Measurements from ENCODE around the gene ENPP5.

DNA sequence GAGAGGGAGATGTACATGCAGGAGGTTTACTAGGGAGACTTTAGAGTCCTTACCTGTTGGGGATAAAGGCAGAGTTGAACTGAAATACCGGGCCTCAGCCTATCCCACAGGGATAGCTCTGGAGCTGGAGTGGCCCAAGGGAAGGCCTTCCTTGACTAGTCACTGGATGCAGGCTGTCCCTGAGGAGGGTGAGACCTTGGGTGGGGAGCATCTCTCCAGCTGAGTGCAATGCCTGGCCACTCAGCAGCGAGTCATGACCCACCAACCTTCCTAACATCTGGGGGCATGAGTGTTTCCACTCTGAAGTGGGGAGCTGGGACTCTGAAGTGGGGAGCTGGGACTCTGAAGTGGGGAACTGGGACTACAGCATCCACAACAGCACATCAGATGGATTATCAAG lies 46.1 kb upstream of the ENPP5 start:
- no peak for TF ChIP-seq ZNF24 (IDR thresholded peaks at IDR 0.05)
- TF ChIP-seq POLR2AphosphoS5 (IDR thresholded peaks at IDR 0.05; ENCODE audit: low read length) = no peak
- TF ChIP-seq TBL1XR1 (IDR thresholded peaks at IDR 0.05; ENCODE audit: low read depth, low read length) = no peak
- TF ChIP-seq, protein P1, sequence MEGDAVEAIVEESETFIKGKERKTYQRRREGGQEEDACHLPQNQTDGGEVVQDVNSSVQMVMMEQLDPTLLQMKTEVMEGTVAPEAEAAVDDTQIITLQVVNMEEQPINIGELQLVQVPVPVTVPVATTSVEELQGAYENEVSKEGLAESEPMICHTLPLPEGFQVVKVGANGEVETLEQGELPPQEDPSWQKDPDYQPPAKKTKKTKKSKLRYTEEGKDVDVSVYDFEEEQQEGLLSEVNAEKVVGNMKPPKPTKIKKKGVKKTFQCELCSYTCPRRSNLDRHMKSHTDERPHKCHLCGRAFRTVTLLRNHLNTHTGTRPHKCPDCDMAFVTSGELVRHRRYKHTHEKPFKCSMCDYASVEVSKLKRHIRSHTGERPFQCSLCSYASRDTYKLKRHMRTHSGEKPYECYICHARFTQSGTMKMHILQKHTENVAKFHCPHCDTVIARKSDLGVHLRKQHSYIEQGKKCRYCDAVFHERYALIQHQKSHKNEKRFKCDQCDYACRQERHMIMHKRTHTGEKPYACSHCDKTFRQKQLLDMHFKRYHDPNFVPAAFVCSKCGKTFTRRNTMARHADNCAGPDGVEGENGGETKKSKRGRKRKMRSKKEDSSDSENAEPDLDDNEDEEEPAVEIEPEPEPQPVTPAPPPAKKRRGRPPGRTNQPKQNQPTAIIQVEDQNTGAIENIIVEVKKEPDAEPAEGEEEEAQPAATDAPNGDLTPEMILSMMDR (IDR thresholded peaks at IDR 0.05 in 2 of 3, conservative IDR thresholded peaks at IDR 0.05 in 1 of 3; ENCODE audit: control insufficient read depth in 2 of 3, extremely low read depth in 1 of 3, insufficient read depth in 1 of 3, low read depth in 3 of 3, low read length in 3 of 3) = no peak
- no peak for TF ChIP-seq POLR2AphosphoS2 (IDR thresholded peaks at IDR 0.05; ENCODE audit: low read depth, low read length)
- TF ChIP-seq, protein P2, sequence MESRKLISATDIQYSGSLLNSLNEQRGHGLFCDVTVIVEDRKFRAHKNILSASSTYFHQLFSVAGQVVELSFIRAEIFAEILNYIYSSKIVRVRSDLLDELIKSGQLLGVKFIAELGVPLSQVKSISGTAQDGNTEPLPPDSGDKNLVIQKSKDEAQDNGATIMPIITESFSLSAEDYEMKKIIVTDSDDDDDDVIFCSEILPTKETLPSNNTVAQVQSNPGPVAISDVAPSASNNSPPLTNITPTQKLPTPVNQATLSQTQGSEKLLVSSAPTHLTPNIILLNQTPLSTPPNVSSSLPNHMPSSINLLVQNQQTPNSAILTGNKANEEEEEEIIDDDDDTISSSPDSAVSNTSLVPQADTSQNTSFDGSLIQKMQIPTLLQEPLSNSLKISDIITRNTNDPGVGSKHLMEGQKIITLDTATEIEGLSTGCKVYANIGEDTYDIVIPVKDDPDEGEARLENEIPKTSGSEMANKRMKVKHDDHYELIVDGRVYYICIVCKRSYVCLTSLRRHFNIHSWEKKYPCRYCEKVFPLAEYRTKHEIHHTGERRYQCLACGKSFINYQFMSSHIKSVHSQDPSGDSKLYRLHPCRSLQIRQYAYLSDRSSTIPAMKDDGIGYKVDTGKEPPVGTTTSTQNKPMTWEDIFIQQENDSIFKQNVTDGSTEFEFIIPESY (IDR thresholded peaks at IDR 0.05) = no peak
